Left ventricle myocardium inferior (tissue), 1 donor: ENCODE results near the gene FCRL4. TPM values are rescaled to one million over a fixed set of nuclear protein-coding genes. Genes with fewer than 3 reads are reported as not detected.

ENCODE experiments used
- DNase-seq: peaks from one replicate; pipeline ENCODE4 v3.0.0-alpha.2; 2020
- H3K27ac ChIP-seq: fragments of 200-600 bp; replicated peaks from 2 replicates; pipeline ENCODE4 v1.8.0; 2021
- H3K27me3 ChIP-seq: fragments of 200-600 bp; 2 replicates; pipeline ENCODE4 v1.8.0; 2021; ENCODE audit warnings: low read depth
- H3K36me3 ChIP-seq: fragments of 200-600 bp; 2 replicates; pipeline ENCODE4 v1.8.0; 2021
- H3K4me1 ChIP-seq: fragments of 200-600 bp; 2 replicates; pipeline ENCODE4 v1.8.0; 2021
- H3K4me3 ChIP-seq: fragments of 200-600 bp; 2 replicates; pipeline ENCODE4 v1.8.0; 2021; ENCODE audit warnings: mild to moderate bottlenecking, moderate library complexity
- H3K9me3 ChIP-seq: fragments of 200-600 bp; replicated peaks from 2 replicates; pipeline ENCODE4 v1.8.0; 2021
- CTCF ChIP-seq: fragments of 200-600 bp; IDR thresholded peaks from 2 replicates; pipeline ENCODE4 v1.8.0; 2021; ENCODE audit warnings: antibody characterized with exemption, mild to moderate bottlenecking, borderline replicate concordance
- intact Hi-C: fragments of 100-400 bp; cut with micrococcal nuclease; formaldehyde crosslinking; loops from one replicate; pipeline ENCODE4 v1.11.0; 2022
- total RNA-seq: library from RNA; stranded (reverse); fragmentation: NEBNext Ultra II Directional; extraction: Animal tissue kit (Norgen Biotek cat#: 25700); gene quantifications from one replicate; pipeline ENCODE4 v1.2.1, GENCODE V29; 2021
- donor health status: DM: no; HTN: yes; CAD: no; lungs with severe emphysema.

The FCRL4 gene
- total RNA-seq, 1 donor from 2014 or later, result not detected

- no peak for DNase-seq
Measured at GRCh38 chr1:157626099-157626498, 28.2 kb upstream of the FCRL4 start.

GRCh38 chr1:157624471-157624870 lies 26.6 kb upstream of the FCRL4 start:
- Histone ChIP-seq H3K27ac (no peak overlapping the region), H3K9me3 (no peaks in the 10 kb centered on the region), H3K27me3 (peaks cover 32% of the 10 kb centered on the region), H3K36me3 (no peaks in the 10 kb centered on the region), H3K4me1 (no peaks in the 10 kb centered on the region), H3K4me3 (no peak overlapping the region)
- no peak for DNase-seq
- TF ChIP-seq CTCF, result no peak
- intact Hi-C loops, result no loop called here

More at GRCh38 chr1:157626099-157626498, 28.2 kb upstream of the FCRL4 start:
- H3K4me3 ChIP-seq, result no peak overlapping the region
- no peak overlapping the region for H3K27ac ChIP-seq
- no peaks in the 10 kb centered on the region for H3K9me3 ChIP-seq
- H3K27me3 ChIP-seq, result peaks cover 32% of the 10 kb centered on the region
- TF ChIP-seq CTCF, result no peak
- intact Hi-C loops, result no loop called here
- no peaks in the 10 kb centered on the region for H3K4me1 ChIP-seq
- no peaks in the 10 kb centered on the region for H3K36me3 ChIP-seq

- H3K36me3 ChIP-seq, result no peaks in the 10 kb centered on the region
- intact Hi-C loops, result no loop called here
Measured at GRCh38 chr1:157622471-157622870, 24.6 kb upstream of the FCRL4 start.

GRCh38 chr1:157618190-157618589 lies 20.3 kb upstream of the FCRL4 start:
- Histone ChIP-seq H3K36me3 (no peaks in the 10 kb centered on the region), H3K4me3 (no peak overlapping the region), H3K27ac (no peak overlapping the region), H3K27me3 (peaks cover 12% of the 10 kb centered on the region), H3K4me1 (no peaks in the 10 kb centered on the region), H3K9me3 (no peaks in the 10 kb centered on the region)
- no peak for TF ChIP-seq CTCF
- no peak for DNase-seq
- intact Hi-C loops, result no loop called here

More at GRCh38 chr1:157622471-157622870, 24.6 kb upstream of the FCRL4 start:
- Histone ChIP-seq H3K27ac (no peak overlapping the region), H3K27me3 (peaks cover 32% of the 10 kb centered on the region), H3K4me3 (no peak overlapping the region), H3K4me1 (no peaks in the 10 kb centered on the region), H3K9me3 (no peaks in the 10 kb centered on the region)
- no peak for TF ChIP-seq CTCF
- no peak for DNase-seq

- H3K9me3 ChIP-seq, result no peaks in the 10 kb centered on the region
- TF ChIP-seq CTCF, result no peak
- H3K4me1 ChIP-seq, result no peaks in the 10 kb centered on the region
- H3K36me3 ChIP-seq, result no peaks in the 10 kb centered on the region
- DNase-seq, result no peak
- H3K4me3 ChIP-seq, result no peak overlapping the region
- intact Hi-C loops, result no loop called here
- H3K27me3 ChIP-seq, result peaks cover 40% of the 10 kb centered on the region
- H3K27ac ChIP-seq, result no peak overlapping the region
Measured at GRCh38 chr1:157600236-157600635, 2.4 kb upstream of the FCRL4 start.

GRCh38 chr1:157596384-157596783 lies 1.5 kb downstream of the FCRL4 start:
- intact Hi-C loops, result no loop called here
- Histone ChIP-seq H3K27me3 (peaks cover 51% of the 10 kb centered on the region), H3K4me1 (no peaks in the 10 kb centered on the region), H3K4me3 (no peak overlapping the region), H3K9me3 (peaks cover 8% of the 10 kb centered on the region), H3K36me3 (no peaks in the 10 kb centered on the region), H3K27ac (no peak overlapping the region)
- TF ChIP-seq CTCF, result no peak
- no peak for DNase-seq
